Activated T-cell treated with anti-CD3 and anti-CD28 coated beads, Interleukin-2, amount 50 U/mL, for 4 hours (primary cell): Measurements from ENCODE around the gene METAP2. TPM values are rescaled to one million over a fixed set of nuclear protein-coding genes. Genes with fewer than 3 reads are reported as not detected.
"Not testable (repeated sequence)": the region's sequence is repeated elsewhere in the genome, so short reads cannot be mapped to it uniquely, and the experiment has no call there.

ENCODE experiments used
- ATAC-seq, 2 donors: fragments of 200-7000 bp; cut with Tn5 transposase; one replicate each; pipeline ENCODE4 v1.10.0; 2021
- DNase-seq: peaks from one replicate; pipeline ENCODE4 v3.0.0-alpha.2; 2020
- H3K27me3 Mint-ChIP-seq: one replicate; pipeline ENCODE4 v1.8.0; 2021; ENCODE audit warnings: low read depth, mixed read lengths
- H3K36me3 Mint-ChIP-seq: one replicate; pipeline ENCODE4 v1.8.0; 2022; ENCODE audit warnings: mixed read lengths; ENCODE audit not compliant: insufficient read depth
- H3K4me1 Mint-ChIP-seq: one replicate; pipeline ENCODE4 v1.8.0; 2021; ENCODE audit warnings: low read depth, mixed read lengths
- H3K4me3 Mint-ChIP-seq: one replicate; pipeline ENCODE4 v1.8.0; 2021; ENCODE audit warnings: mild to moderate bottlenecking, moderate library complexity, mixed read lengths
- H3K9me3 Mint-ChIP-seq: one replicate; pipeline ENCODE4 v1.8.0; 2021; ENCODE audit warnings: mixed read lengths
- total RNA-seq, 3 donors: library from RNA; stranded (reverse); gene quantifications; one replicate each; pipeline ENCODE4 v1.2.1, GENCODE V29; 2021

The METAP2 gene
- 100 to 1,000 TPM; 131 to 150 (median 147) TPM for total RNA-seq

DNA sequence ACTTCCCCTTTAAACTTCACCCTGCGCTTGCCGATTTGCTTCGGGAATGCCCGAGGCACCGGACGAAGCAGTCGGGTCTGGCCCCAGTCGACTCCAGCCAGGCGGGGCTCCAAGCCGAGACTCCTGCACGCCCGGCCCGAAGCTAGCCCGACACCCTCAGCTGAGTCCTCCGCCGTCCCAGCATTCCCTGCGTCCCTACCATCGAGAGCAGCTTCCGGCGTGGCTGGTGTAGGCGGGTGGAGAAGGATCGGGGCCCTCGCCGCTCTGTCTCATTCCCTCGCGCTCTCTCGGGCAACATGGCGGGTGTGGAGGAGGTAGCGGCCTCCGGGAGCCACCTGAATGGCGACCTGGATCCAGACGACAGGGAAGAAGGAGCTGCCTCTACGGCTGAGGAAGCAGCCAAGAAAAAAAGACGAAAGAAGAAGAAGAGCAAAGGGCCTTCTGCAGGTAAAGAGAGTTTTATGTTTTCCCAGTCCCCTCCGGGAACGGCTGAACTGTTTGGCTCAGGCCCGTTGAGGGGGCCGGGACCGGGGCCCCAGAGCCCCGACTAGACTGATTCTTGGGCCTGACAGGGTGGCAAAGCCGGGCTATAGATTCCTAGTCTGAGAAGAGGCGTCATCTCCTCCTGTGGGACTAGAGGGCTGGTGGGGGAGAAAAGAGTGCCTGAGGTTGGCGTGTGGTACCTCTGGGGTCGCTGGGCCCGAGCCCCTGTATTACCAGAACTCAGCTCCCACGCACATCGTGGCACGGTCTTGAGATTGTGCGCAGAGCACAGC is at the start of gene METAP2:
Gene METAP2, plus strand, starts transcription at position 269 of the 776 bp plus-strand sequence. Its CDS starts 28 bp downstream, at position 297.
- no peaks in the 10 kb centered on the region for H3K27me3 Mint-ChIP-seq
- DNase-seq (peak; percentile 88), ATAC-seq (peak; percentile 97 to 98)
- H3K4me3 Mint-ChIP-seq: peak within 1 kb of the TSS; percentile 100
- H3K9me3 Mint-ChIP-seq: no peaks in the 10 kb centered on the region
- peaks cover 46% of the 10 kb centered on the region for H3K4me1 Mint-ChIP-seq
- peaks cover 30% of the 10 kb centered on the region for H3K36me3 Mint-ChIP-seq

DNA sequence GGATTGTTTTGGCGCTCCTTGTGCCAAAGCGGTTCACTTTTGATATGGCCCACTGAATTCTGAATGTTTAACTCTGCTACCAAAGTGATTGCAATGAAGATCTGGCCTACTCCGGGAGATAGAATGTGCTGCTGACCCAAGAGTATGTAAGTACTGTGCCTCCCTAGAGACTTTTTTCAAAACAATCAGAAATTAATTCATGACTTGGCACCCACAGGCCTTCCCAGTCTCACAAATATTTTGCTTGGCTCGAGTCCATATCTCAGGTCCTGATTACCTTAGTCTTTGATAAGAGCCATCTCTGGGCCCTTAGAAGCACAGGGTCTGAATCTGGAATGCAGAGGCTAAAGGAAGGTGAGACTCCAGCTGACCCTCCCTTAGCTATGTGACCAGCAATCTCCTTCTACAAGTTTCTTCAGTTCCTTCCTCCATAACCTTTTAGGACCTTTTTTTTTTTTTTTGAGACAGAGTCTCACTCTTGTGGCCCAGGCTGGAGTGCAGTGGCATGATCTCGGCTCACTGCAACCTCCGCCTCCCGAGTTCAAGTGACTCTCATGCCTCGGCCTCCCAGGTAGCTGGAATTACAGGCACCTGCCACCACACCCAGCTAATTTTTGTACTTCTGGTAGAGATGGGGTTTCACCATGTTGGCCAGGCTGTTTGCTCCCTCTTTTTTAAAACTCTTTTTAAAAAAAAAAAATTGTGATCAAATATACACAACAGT is 49.5 kb upstream of the METAP2 start:
- H3K4me1 Mint-ChIP-seq: peaks cover 8% of the 10 kb centered on the region
- no peak for ATAC-seq
- DNase-seq: no peak
- H3K36me3 Mint-ChIP-seq: no peaks in the 10 kb centered on the region
- H3K27me3 Mint-ChIP-seq: no peaks in the 10 kb centered on the region
- H3K9me3 Mint-ChIP-seq: no peaks in the 10 kb centered on the region
- no peak overlapping the region for H3K4me3 Mint-ChIP-seq

DNA sequence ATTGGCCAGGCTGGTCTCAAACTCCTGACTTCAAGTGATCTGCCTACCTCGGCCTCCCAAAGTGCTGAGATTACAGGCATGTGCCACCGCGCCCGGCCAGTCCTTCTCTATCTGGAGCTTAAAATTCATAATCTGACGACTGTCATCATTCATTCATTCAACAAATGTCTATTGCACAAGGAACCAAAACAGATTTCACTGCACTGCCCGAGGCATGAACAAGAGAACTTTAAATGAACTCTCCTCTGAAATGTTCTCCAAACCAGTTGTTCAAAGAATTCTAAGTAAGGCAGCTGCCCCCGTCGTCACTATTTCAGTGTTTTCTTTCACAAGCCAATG is 44.8 kb upstream of the METAP2 start:
- no peak overlapping the region for H3K4me3 Mint-ChIP-seq
- no peaks in the 10 kb centered on the region for H3K36me3 Mint-ChIP-seq
- H3K27me3 Mint-ChIP-seq: peaks cover 4% of the 10 kb centered on the region
- H3K9me3 Mint-ChIP-seq: no peaks in the 10 kb centered on the region
- H3K4me1 Mint-ChIP-seq: peaks cover 8% of the 10 kb centered on the region
- DNase-seq: no peak
- no peak for ATAC-seq

DNA sequence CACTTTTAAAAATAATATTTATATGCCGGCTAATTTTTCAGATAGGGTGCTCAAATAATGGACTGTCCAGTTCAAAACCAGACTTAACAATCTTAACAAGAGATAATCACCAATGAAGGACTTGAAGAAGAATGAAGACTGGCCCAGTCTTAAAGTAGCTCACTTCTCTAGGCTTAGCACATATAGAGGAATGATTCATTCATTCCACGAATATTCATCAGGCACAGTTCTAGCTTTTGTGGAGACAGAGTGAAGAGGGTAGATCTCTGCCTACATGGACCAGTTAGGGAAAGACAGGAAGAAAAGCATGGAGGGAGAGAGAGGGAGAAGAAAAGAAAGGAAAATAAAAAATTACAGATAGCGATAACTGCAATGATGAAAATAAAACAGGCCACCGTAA is 42.8 kb upstream of the METAP2 start:
- H3K4me1 Mint-ChIP-seq: peaks cover 8% of the 10 kb centered on the region
- ATAC-seq: no peak
- no peak for DNase-seq
- H3K27me3 Mint-ChIP-seq: peaks cover 4% of the 10 kb centered on the region
- H3K4me3 Mint-ChIP-seq: no peak overlapping the region
- no peaks in the 10 kb centered on the region for H3K36me3 Mint-ChIP-seq
- no peaks in the 10 kb centered on the region for H3K9me3 Mint-ChIP-seq

DNA sequence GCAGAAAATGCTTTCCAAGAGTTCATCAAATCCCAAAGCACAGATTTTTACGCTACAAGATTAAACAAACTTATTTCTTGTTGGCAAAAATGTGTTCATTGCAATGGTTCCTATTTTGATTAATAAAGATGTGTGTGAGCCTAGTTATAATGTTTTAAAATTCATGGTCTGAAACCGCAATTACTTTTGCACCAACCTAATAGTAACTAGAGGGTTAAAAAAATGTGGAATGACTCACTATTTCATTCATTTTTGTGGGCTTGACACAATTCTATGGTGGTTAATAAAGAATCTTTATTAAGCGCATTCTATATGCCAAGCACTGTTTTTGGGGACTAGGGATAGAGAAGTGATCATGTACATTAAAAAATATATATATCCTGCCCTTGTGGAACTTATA is 38.6 kb upstream of the METAP2 start:
- ATAC-seq: no peak
- no peaks in the 10 kb centered on the region for H3K36me3 Mint-ChIP-seq
- H3K9me3 Mint-ChIP-seq: no peaks in the 10 kb centered on the region
- DNase-seq: no peak
- peaks cover 5% of the 10 kb centered on the region for H3K27me3 Mint-ChIP-seq
- H3K4me1 Mint-ChIP-seq: no peaks in the 10 kb centered on the region
- no peak overlapping the region for H3K4me3 Mint-ChIP-seq

DNA sequence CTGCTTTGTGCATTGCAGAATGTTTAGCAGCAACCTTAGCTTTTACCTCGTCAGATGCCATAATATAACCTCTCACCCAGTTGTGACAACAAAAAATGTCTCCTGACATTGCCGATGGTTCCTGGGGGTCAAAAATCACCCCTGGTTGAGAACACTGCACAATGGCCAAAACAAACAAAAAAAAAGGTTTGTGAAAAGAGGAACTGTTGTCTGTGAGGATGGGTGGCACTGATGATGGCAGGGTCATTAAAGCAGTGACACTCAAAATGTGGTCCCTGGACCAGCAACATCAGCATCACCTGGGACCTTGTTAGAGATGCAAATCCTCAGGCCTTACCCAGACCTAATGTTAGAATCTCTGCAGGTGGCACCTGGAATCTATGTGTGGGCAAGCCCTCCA is 36.4 kb upstream of the METAP2 start:
- H3K27me3 Mint-ChIP-seq: peaks cover 1% of the 10 kb centered on the region
- no peaks in the 10 kb centered on the region for H3K36me3 Mint-ChIP-seq
- no peaks in the 10 kb centered on the region for H3K4me1 Mint-ChIP-seq
- DNase-seq (no peak), ATAC-seq (no peak)
- H3K9me3 Mint-ChIP-seq: no peaks in the 10 kb centered on the region
- no peak overlapping the region for H3K4me3 Mint-ChIP-seq

DNA sequence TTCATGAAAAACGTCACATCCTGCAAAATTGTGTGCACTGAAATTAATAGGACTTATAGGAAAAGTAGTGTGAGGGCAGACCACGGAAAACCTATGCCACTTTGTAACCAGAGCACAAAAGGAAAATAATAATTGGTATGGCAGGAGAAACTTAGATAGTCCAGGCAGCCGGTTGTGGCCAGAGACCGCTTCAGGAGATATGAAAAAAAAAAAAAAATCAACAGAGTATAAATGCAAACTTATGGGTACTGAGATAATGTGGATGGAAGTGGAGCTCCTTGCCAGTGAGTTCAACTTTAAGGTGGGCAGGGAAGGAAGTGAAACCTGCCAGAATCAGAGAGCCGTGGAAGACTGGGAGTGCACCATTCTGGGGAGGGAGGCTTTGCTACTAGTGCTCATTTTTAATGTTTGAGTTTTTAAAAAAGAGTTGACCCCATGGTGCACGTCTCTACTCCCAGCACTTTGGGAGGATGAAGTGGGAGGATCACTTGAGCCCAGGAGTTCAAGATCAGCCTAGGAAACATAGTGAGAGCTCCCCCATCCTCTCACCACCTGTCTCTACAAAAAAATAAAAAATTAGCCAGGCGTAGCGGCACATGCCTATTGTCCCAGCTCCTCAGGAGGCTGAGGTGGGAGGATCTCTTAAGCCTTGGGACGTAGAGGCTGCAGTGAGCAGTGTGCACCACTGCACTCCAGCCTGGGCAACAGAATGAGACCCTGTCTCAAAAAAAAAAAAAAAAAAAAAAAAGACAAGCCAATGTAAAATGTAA is 34.3 kb upstream of the METAP2 start:
- peaks cover 1% of the 10 kb centered on the region for H3K27me3 Mint-ChIP-seq
- H3K4me3 Mint-ChIP-seq: no peak overlapping the region
- H3K9me3 Mint-ChIP-seq: no peaks in the 10 kb centered on the region
- no peaks in the 10 kb centered on the region for H3K36me3 Mint-ChIP-seq
- ATAC-seq (no peak), DNase-seq (no peak)
- no peaks in the 10 kb centered on the region for H3K4me1 Mint-ChIP-seq

DNA sequence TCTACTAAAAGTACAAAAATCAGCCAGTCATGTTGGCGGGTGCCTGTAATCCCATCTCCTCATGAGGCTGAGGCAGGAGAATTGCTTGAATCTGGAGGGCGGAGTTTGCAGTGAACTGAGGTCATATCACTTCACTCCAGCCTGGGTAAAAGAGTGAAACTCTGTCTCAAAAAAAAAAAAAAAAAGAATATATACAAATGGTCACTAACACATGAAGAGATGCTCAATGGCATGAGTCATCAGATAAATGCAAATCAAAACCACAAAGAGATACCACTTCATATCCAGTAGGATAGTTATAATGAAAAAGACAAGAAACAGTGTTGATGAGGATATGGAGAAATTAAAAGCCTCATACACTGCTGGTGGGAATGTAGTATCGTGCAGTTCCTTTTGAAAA is 33.6 kb upstream of the METAP2 start:
- ATAC-seq (no peak), DNase-seq (no peak)
- Mint-ChIP-seq H3K4me3 (no peak overlapping the region), H3K4me1 (no peaks in the 10 kb centered on the region), H3K9me3 (peaks cover 3% of the 10 kb centered on the region), H3K27me3 (peaks cover 4% of the 10 kb centered on the region), H3K36me3 (no peaks in the 10 kb centered on the region)

DNA sequence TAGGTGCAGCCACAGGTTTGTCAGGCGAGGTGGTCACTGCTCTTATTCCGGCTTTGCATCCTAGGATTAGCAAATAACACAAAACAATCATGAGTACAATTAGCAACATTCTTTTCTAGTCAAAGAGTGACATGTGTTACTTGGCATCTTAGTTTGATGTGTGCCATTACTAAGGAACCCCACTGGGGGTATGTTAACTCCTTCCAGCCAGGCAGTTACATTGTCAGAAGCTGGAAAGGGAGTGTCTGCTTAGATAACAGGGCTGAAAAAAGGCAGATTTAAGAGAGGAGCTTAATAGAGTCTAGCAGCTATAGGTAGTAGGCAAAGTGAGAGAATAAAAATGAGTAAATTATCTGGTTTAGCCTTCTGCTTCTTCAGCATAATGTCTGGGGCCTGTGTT is 30.5 kb upstream of the METAP2 start:
- no peak for ATAC-seq
- no peaks in the 10 kb centered on the region for H3K36me3 Mint-ChIP-seq
- no peaks in the 10 kb centered on the region for H3K4me1 Mint-ChIP-seq
- H3K27me3 Mint-ChIP-seq: peaks cover 19% of the 10 kb centered on the region
- DNase-seq: no peak
- no peak overlapping the region for H3K4me3 Mint-ChIP-seq
- H3K9me3 Mint-ChIP-seq: peaks cover 3% of the 10 kb centered on the region

DNA sequence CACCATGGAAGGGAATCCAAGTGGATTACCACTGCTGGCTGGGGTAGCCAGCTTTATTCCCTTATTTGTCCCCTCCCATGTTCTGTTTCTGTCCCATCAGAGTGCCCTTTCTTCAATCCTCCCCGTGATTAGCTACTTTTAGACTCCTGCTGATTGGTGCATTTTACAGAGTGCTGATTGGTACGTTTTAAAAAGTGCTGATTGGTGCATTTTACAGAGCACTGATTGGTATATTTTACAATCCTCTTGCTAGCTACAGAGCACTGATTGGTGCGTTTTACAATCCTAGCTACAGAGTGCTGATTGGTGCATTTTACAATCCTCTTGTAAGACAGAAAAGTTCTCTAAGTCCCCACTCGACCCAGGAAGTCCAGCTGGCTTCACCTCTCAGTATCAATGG is 28.9 kb upstream of the METAP2 start:
- H3K4me3 Mint-ChIP-seq, H3K9me3 Mint-ChIP-seq, H3K36me3 Mint-ChIP-seq, DNase-seq, ATAC-seq, H3K4me1 Mint-ChIP-seq: not testable (repeated sequence)
- H3K27me3 Mint-ChIP-seq: peaks cover 25% of the 10 kb centered on the region

DNA sequence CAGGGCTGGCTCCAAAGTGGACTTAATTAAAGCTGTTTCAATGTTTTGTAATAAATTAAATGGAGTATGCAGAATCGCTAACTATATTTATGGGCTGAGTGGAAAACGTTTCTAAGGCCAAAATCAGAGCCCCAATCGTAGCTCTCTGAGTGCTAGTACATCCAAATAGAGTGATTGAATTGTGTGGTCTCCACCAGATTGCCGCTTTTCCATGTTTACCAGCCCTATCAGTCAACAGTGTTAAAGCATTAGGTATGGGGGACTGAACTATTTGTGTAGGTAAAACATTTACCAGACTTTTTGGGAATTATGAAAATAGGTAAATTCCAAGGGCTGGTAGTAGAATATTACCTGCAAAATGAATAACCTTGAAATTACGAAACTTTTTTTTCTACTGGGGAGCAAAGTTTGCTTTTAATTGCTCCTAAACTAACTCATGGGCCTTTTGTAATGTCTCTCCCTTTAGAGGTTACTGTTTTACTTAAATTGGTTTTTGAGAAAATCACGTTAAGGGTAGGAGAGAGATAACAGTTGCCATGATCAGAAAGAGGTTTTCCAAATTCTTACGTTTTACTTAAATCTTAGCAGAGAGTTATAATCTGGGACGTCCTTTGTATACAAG is 28.0 kb upstream of the METAP2 start:
- H3K4me1 Mint-ChIP-seq: no peaks in the 10 kb centered on the region
- ATAC-seq: no peak
- no peak for DNase-seq
- H3K36me3 Mint-ChIP-seq: no peaks in the 10 kb centered on the region
- peaks cover 27% of the 10 kb centered on the region for H3K27me3 Mint-ChIP-seq
- peaks cover 3% of the 10 kb centered on the region for H3K9me3 Mint-ChIP-seq
- no peak overlapping the region for H3K4me3 Mint-ChIP-seq

DNA sequence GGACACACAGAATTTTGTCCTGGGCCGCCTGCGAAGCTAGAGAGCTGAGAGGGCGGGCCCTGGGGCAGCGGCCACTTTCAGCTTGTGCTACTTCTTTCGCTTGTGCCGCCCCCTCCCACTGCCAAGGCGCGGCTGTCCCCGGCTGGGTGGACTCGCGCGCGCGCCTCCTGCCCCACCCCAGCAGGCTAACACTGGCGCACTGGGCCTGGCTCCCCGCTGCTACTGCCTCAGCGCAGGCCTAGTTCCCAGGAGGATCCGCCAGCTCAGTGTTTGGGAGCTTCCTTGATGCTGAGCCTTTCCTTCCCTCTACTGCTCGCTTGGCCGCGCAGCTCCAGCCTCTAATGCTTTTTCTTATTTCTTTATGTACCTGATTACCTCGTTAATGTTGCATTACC is 27.4 kb upstream of the METAP2 start:
- H3K27me3 Mint-ChIP-seq: peaks cover 27% of the 10 kb centered on the region
- no peak for DNase-seq
- no peak for ATAC-seq
- no peaks in the 10 kb centered on the region for H3K4me1 Mint-ChIP-seq
- peaks cover 3% of the 10 kb centered on the region for H3K9me3 Mint-ChIP-seq
- H3K36me3 Mint-ChIP-seq: no peaks in the 10 kb centered on the region
- no peak overlapping the region for H3K4me3 Mint-ChIP-seq

DNA sequence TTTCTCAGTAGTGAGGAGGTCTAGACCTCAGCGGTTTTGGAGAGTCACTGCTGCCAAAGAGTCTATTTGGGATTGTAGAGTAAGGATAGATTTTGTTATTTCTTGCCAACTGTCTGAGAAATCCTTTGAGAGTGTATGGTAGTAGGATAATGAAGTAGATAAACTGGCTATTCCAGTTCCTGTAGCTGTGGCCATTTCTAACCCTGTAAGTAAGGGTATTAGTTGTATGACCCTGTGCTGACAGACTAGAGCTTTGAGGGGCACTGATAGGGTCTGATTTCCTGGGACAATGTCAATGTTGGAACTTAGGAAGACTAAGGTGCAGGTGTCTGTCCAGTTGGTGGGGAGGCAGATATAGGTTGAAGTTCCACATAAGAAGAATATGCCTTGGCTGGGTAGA is 24.3 kb upstream of the METAP2 start:
- not testable (repeated sequence) for ATAC-seq, H3K4me1 Mint-ChIP-seq

DNA sequence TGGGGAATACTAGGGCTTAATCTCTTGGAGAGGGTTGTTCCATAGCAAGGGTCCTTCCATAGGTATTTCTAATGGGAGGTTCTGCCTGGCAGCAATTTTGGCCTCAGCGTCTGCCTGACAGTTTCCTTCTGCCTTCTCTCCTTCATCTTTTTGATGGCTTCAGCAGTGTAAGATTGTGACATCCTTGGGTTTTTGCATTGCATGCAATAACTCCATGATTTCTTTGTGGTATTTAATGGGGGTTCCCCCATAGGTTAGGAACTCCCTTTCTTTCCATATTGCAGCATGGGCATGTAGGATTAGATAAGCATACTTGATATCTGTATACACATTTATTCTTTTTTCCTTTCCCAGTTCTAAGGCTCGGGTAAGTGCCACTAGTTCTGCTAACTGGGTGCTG is 21.5 kb upstream of the METAP2 start:
- ATAC-seq, DNase-seq, H3K36me3 Mint-ChIP-seq, H3K4me3 Mint-ChIP-seq, H3K4me1 Mint-ChIP-seq, H3K9me3 Mint-ChIP-seq: not testable (repeated sequence)
- peaks cover 15% of the 10 kb centered on the region for H3K27me3 Mint-ChIP-seq

More for the DNA sequence above, 24.3 kb upstream of the METAP2 start:
- not testable (repeated sequence) for H3K36me3 Mint-ChIP-seq, DNase-seq, H3K4me3 Mint-ChIP-seq, H3K9me3 Mint-ChIP-seq
- peaks cover 27% of the 10 kb centered on the region for H3K27me3 Mint-ChIP-seq
